BE2C (cell line): ENCODE results near the gene CCT3.

ENCODE experiments used
- DNase-seq: peaks from one replicate; pipeline ENCODE4 v3.0.0-alpha.2; 2020
- H3K27me3 ChIP-seq: fragments of 250-450 bp; sonication (Bioruptor Pico); 2 replicates; pipeline ENCODE4 v1.5.1; 2020; ENCODE audit warnings: mild to moderate bottlenecking
- H3K36me3 ChIP-seq: fragments of 250-450 bp; sonication (Bioruptor Pico); 2 replicates; pipeline ENCODE4 v1.5.1; 2020; ENCODE audit warnings: mild to moderate bottlenecking
- H3K4me1 ChIP-seq: fragments of 250-450 bp; sonication (Bioruptor Pico); 2 replicates; pipeline ENCODE4 v1.5.1; 2020
- H3K4me3 ChIP-seq: 2 replicates; pipeline ENCODE4 v1.5.1; 2011; ENCODE audit warnings: low read depth, low read length
- H3K9me3 ChIP-seq: fragments of 250-450 bp; sonication (Bioruptor Pico); 2 replicates; pipeline ENCODE4 v1.5.1; 2020
- TF ChIP-seq, protein P1 (sequence below): IDR thresholded peaks from 2 replicates; pipeline ENCODE4 v1.5.1; 2012; ENCODE audit warnings: mild to moderate bottlenecking, low read depth, low read length

Gene CCT3

DNA sequence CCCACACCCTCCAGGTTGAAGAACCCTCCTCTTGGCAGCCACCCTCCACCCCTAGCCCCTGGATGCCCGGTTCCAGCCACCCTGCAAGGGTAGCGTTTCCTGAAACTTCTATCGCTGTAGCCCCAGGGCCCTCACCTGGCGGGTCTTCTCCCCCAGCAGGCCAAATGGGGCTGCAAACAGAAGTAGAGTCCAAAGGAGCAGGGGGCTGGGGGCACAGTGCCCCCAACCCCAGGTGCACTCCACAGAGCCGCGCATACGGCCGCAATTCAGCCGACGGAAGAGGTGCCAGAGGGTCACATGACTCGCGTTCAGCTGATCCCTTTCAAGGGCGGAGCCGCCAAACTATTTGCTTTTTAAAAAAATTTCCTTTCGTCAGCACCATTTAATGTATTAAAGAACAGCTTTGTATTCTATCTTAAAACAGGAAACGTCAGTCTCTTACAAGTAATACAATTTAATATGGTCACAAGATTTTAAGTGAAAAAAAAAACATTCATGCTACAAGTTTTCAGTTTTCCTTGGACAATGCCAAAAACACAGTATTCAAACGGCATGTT is 42.6 kb downstream of the CCT3 start, which contains the start of gene GLMP:
Gene GLMP, minus strand, starts transcription at position 289 of the 557 bp plus-strand sequence. Its CDS starts 34 bp downstream, at position 255.
- TF ChIP-seq, protein P1, sequence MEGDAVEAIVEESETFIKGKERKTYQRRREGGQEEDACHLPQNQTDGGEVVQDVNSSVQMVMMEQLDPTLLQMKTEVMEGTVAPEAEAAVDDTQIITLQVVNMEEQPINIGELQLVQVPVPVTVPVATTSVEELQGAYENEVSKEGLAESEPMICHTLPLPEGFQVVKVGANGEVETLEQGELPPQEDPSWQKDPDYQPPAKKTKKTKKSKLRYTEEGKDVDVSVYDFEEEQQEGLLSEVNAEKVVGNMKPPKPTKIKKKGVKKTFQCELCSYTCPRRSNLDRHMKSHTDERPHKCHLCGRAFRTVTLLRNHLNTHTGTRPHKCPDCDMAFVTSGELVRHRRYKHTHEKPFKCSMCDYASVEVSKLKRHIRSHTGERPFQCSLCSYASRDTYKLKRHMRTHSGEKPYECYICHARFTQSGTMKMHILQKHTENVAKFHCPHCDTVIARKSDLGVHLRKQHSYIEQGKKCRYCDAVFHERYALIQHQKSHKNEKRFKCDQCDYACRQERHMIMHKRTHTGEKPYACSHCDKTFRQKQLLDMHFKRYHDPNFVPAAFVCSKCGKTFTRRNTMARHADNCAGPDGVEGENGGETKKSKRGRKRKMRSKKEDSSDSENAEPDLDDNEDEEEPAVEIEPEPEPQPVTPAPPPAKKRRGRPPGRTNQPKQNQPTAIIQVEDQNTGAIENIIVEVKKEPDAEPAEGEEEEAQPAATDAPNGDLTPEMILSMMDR, result no peak
- no peaks in the 10 kb centered on the region for H3K4me1 ChIP-seq
- H3K9me3 ChIP-seq, result no peaks in the 10 kb centered on the region
- H3K36me3 ChIP-seq, result no peaks in the 10 kb centered on the region
- no peaks in the 10 kb centered on the region for H3K27me3 ChIP-seq
- peak within 1 kb of the TSS; percentile 83 for H3K4me3 ChIP-seq
- peak; percentile 62 for DNase-seq

DNA sequence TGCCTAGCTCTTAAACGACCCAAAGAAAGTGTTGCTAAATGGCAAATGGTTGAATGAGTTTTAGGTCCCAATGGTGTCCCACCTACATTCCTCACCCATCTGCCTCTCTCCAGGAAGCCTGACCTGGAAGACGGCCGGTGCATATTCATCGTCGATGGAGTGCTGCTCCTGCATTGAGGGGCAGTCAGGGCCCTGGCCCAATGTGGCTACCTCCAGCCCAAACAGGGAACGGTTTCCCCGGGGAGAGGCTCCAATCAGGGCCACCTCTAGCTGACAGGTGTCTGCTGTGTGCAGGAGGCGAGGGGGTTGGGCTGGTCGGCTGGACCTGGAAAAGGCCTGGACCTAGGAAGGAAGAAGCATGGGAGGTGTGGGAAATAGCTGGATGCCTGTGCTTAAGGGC is 44.2 kb downstream of the CCT3 start:
- DNase-seq, result no peak
- no peaks in the 10 kb centered on the region for H3K27me3 ChIP-seq
- H3K36me3 ChIP-seq, result peaks cover 1% of the 10 kb centered on the region
- TF ChIP-seq, protein P1, result no peak
- H3K4me3 ChIP-seq, result no peak overlapping the region
- no peaks in the 10 kb centered on the region for H3K4me1 ChIP-seq
- H3K9me3 ChIP-seq, result no peaks in the 10 kb centered on the region

DNA sequence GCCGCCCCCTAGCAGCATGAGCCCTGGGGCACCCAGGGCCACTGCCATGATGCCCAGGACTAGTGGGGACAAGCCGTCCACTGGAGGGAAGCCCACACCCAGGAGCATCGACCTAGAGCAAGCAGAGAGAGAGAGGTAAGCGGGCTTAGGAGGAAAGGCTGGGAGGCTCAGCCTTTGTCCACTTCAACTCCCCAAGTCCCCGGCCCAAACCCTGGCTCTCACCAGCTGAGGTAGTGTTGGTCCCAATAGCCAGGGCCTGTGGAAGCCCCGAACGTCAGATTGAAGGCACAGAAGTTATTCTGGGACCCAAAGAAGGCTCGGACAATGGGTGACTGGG is 45.0 kb downstream of the CCT3 start:
- DNase-seq, result no peak
- Histone ChIP-seq H3K9me3 (no peaks in the 10 kb centered on the region), H3K27me3 (no peaks in the 10 kb centered on the region), H3K36me3 (peaks cover 4% of the 10 kb centered on the region), H3K4me3 (no peak overlapping the region), H3K4me1 (no peaks in the 10 kb centered on the region)
- TF ChIP-seq, protein P1, result no peak

DNA sequence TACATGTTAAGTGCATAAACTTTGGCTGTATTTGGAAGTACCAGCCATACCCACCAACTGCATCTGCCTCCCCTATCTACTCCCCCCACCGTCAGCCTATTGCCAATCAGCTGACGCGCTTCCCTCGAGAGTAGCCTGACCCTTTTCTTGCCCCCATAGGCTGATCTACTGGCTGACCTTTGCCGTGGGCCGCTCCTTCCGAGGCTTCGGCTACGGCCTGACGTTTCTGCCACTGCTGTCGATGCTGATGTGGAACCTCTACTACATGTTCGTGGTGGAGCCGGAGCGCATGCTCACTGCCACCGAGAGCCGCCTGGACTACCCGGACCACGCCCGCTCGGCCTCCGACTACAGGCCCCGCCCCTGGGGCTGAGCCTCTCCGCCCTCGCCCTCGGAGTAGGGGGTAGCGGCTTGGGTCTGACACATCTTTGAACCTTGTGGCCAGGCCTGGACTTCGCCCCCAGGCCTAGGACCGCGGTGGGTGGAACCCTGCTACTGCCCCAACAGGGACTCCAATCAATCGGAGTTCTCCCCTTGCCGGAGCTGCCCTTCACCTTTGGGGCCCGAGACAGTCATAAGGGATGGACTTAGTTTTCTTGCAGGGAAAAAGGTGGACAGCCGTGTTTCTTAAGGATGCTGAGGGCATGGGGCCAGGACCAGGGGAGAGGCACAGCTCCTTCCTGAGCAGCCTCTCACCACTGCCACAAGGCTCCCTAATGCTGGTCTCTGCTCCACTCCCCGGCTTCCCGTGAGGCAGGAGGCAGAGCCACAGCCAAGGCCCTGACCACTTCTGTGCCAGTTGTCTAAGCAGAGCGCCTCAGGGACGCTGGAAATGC is 46.6 kb downstream of the CCT3 start:
- TF ChIP-seq, protein P1, result no peak
- peak; percentile 87 for DNase-seq
- peak overlapping the region; percentile 56 for H3K4me3 ChIP-seq

DNA sequence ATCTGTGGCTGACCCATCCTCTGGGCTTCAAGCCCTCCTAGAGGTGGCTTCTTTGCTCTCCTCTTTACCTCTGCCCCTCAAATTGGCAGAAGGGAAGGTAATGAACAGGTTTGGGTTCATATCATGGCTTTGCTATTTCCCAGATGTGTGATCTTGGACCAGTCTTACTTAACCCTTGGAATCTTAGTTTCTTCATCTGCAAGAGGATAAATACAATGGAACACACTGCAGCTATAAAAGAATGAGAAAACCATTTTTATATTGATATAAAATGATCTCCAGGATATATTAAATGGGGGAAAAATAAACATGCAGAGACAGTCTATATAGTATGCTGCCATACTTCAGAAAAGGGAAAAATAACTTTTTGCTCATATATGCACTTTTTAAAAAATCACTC is 48.2 kb downstream of the CCT3 start:
- no peak for DNase-seq
- TF ChIP-seq, protein P1, result no peak
- Histone ChIP-seq H3K4me1 (no peaks in the 10 kb centered on the region), H3K27me3 (no peaks in the 10 kb centered on the region), H3K36me3 (peaks cover 4% of the 10 kb centered on the region), H3K4me3 (no peak overlapping the region), H3K9me3 (no peaks in the 10 kb centered on the region)

More for the DNA sequence above, 46.6 kb downstream of the CCT3 start:
- Histone ChIP-seq H3K27me3 (no peaks in the 10 kb centered on the region), H3K4me1 (no peaks in the 10 kb centered on the region), H3K9me3 (no peaks in the 10 kb centered on the region), H3K36me3 (peaks cover 4% of the 10 kb centered on the region)

DNA sequence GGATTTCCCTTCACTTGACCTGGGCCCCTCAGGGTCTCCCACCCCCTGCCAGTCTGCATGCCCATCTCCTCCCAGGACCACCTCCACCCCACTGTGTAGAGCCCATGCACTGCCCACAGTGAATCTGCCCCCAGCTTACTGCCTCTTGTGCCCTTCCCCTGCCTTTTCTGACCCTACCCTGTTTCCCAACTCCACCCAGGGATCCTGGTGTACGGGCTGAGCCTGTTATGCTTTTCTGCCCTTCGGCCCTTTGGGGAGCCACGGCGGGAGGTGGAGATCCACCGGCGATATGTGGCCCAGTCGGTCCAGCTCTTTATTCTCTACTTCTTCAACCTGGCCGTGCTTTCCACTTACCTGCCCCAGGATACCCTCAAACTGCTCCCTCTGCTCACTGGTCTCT is 52.0 kb downstream of the CCT3 start:
- TF ChIP-seq, protein P1, result no peak
- Histone ChIP-seq H3K4me3 (no peak overlapping the region), H3K27me3 (no peaks in the 10 kb centered on the region), H3K9me3 (no peaks in the 10 kb centered on the region), H3K4me1 (peaks cover 1% of the 10 kb centered on the region; the same call in 1 of the 2 replicates), H3K36me3 (peaks cover 9% of the 10 kb centered on the region)
- no peak for DNase-seq
